Urinary bladder (tissue), 4 donors: ENCODE results near the gene C13orf46. TPM values are rescaled to one million over a fixed set of nuclear protein-coding genes. Genes with fewer than 3 reads are reported as not detected.

Experiments
- DNase-seq: peaks from one replicate; pipeline ENCODE4 v3.0.0-alpha.2; 2015; ENCODE audit errors: extremely low spot score
- H3K27ac ChIP-seq: one replicate; pipeline ENCODE4 v1.5.1; 2013; ENCODE audit warnings: low read depth, mild to moderate bottlenecking, moderate library complexity
- H3K36me3 ChIP-seq: one replicate; pipeline ENCODE4 v1.6.1; 2013; ENCODE audit warnings: mild to moderate bottlenecking, moderate library complexity; ENCODE audit not compliant: insufficient read depth
- H3K4me1 ChIP-seq: one replicate; pipeline ENCODE4 v1.6.1; 2013; ENCODE audit warnings: mild to moderate bottlenecking, moderate library complexity; ENCODE audit not compliant: insufficient read depth
- H3K4me3 ChIP-seq: one replicate; pipeline ENCODE4 v1.5.1; 2013; ENCODE audit warnings: low read depth, low read length
- WGBS: extraction: QIAGEN DNeasy Blood & Tissue Kit; methylation state at CpG from one replicate; pipeline ENCODE4 v1.1.7; 2013; 5-methylcytosine and 5-hydroxymethylcytosine counted together
- polyA plus RNA-seq: library from polyadenylated mRNA; stranded (reverse); fragments of 200-250 nt; gene quantifications from one replicate; pipeline ENCODE4 v1.2.3, GENCODE V29; 2013
- total RNA-seq: library from RNA; depleted of rRNA; stranded (reverse); fragments of >200 nt; gene quantifications from one replicate; pipeline ENCODE4 v1.2.3, GENCODE V29; 2014
- donor health status: healthy with polysubstance abuse.
- donor health status: healthy.

C13orf46 gene
- total and polyA plus RNA-seq, 2 donors: 0.38 to 0.85 TPM

GRCh38 chr13:114015111-114015968 is 41.5 kb upstream of the C13orf46 start:
- WGBS: 91% methylated on average over 40 of the region's 40 CpGs
- Histone ChIP-seq H3K27ac (no peak overlapping the region), H3K36me3 (peaks cover 3% of the 10 kb centered on the region)

GRCh38 chr13:114013952-114014629 is 40.2 kb upstream of the C13orf46 start:
- no peaks in the 10 kb centered on the region for H3K4me1 ChIP-seq
- DNase-seq: no peak
- peaks cover 4% of the 10 kb centered on the region for H3K36me3 ChIP-seq
- 94% methylated on average over 22 of the region's 22 CpGs for WGBS
- H3K4me3 ChIP-seq: no peak overlapping the region
- H3K27ac ChIP-seq: no peak overlapping the region

More at GRCh38 chr13:114015111-114015968, 41.5 kb upstream of the C13orf46 start:
- Histone ChIP-seq H3K4me3 (no peak overlapping the region), H3K4me1 (no peaks in the 10 kb centered on the region)
- DNase-seq: no peak

- WGBS: 70% methylated on average over 4 of the region's 4 CpGs
- H3K36me3 ChIP-seq: peaks cover 4% of the 10 kb centered on the region
- H3K4me3 ChIP-seq: no peak overlapping the region
- H3K4me1 ChIP-seq: no peaks in the 10 kb centered on the region
- no peak overlapping the region for H3K27ac ChIP-seq
- DNase-seq: no peak
These were observed 39.5 kb upstream of the C13orf46 start for GRCh38 chr13:114013336-114013735.

- H3K4me1 ChIP-seq: no peaks in the 10 kb centered on the region
- H3K27ac ChIP-seq: no peak overlapping the region
- H3K4me3 ChIP-seq: no peak overlapping the region
- no peak for DNase-seq
- peaks cover 4% of the 10 kb centered on the region for H3K36me3 ChIP-seq
- WGBS: 93% methylated on average over 21 of the region's 21 CpGs
These were observed 39.0 kb upstream of the C13orf46 start for GRCh38 chr13:114012921-114013320.

- Histone ChIP-seq H3K27ac (no peak overlapping the region), H3K36me3 (peaks cover 4% of the 10 kb centered on the region), H3K4me3 (no peak overlapping the region), H3K4me1 (no peaks in the 10 kb centered on the region)
- WGBS: 92% methylated on average over 17 of the region's 17 CpGs
- no peak for DNase-seq
These were observed 38.3 kb upstream of the C13orf46 start for GRCh38 chr13:114012141-114012540.

GRCh38 chr13:114011226-114011625 is 37.4 kb upstream of the C13orf46 start:
- Histone ChIP-seq H3K36me3 (peaks cover 4% of the 10 kb centered on the region), H3K27ac (no peak overlapping the region), H3K4me1 (no peaks in the 10 kb centered on the region), H3K4me3 (no peak overlapping the region)
- WGBS: 95% methylated on average over 19 of the region's 19 CpGs
- no peak for DNase-seq

GRCh38 chr13:114010401-114011101 is 36.7 kb upstream of the C13orf46 start:
- 88% methylated on average over 37 of the region's 37 CpGs for WGBS
- Histone ChIP-seq H3K4me1 (no peaks in the 10 kb centered on the region), H3K4me3 (no peak overlapping the region), H3K36me3 (peaks cover 4% of the 10 kb centered on the region), H3K27ac (no peak overlapping the region)
- DNase-seq: no peak

GRCh38 chr13:114009590-114010400 is 35.9 kb upstream of the C13orf46 start:
- H3K36me3 ChIP-seq: peaks cover 4% of the 10 kb centered on the region
- no peaks in the 10 kb centered on the region for H3K4me1 ChIP-seq
- DNase-seq: no peak
- WGBS: 93% methylated on average over 31 of the region's 31 CpGs
- no peak overlapping the region for H3K27ac ChIP-seq
- no peak overlapping the region for H3K4me3 ChIP-seq

- H3K36me3 ChIP-seq: peaks cover 4% of the 10 kb centered on the region
- no peak for DNase-seq
- WGBS: 86% methylated on average over 33 of the region's 33 CpGs
- H3K4me1 ChIP-seq: no peaks in the 10 kb centered on the region
- H3K27ac ChIP-seq: no peak overlapping the region
- no peak overlapping the region for H3K4me3 ChIP-seq
These were observed 35.2 kb upstream of the C13orf46 start for GRCh38 chr13:114008964-114009589.

GRCh38 chr13:114007566-114007965 is 33.7 kb upstream of the C13orf46 start:
- peaks cover 4% of the 10 kb centered on the region for H3K36me3 ChIP-seq
- WGBS: 89% methylated on average over 12 of the region's 12 CpGs
- DNase-seq: no peak
- H3K4me1 ChIP-seq: no peaks in the 10 kb centered on the region
- no peak overlapping the region for H3K27ac ChIP-seq
- H3K4me3 ChIP-seq: no peak overlapping the region

GRCh38 chr13:114005206-114005724 is 31.4 kb upstream of the C13orf46 start:
- peaks cover 4% of the 10 kb centered on the region for H3K36me3 ChIP-seq
- no peak for DNase-seq
- H3K27ac ChIP-seq: no peak overlapping the region
- H3K4me1 ChIP-seq: no peaks in the 10 kb centered on the region
- 80% methylated on average over 15 of the region's 15 CpGs for whole genome bisulfite sequencing
- no peak overlapping the region for H3K4me3 ChIP-seq

- 80% methylated on average over 41 of the region's 41 CpGs for WGBS
- no peak for DNase-seq
- H3K36me3 ChIP-seq: peaks cover 3% of the 10 kb centered on the region
- H3K4me1 ChIP-seq: no peaks in the 10 kb centered on the region
- H3K27ac ChIP-seq: no peak overlapping the region
- H3K4me3 ChIP-seq: no peak overlapping the region
These were observed 30.7 kb upstream of the C13orf46 start for GRCh38 chr13:114004420-114005205.
